ENCODE results near the gene MAPK1.
"Not testable (repeated sequence)": the region's sequence is repeated elsewhere in the genome, so short reads cannot be mapped to it uniquely, and the experiment has no call there.

Gene MAPK1

DNA sequence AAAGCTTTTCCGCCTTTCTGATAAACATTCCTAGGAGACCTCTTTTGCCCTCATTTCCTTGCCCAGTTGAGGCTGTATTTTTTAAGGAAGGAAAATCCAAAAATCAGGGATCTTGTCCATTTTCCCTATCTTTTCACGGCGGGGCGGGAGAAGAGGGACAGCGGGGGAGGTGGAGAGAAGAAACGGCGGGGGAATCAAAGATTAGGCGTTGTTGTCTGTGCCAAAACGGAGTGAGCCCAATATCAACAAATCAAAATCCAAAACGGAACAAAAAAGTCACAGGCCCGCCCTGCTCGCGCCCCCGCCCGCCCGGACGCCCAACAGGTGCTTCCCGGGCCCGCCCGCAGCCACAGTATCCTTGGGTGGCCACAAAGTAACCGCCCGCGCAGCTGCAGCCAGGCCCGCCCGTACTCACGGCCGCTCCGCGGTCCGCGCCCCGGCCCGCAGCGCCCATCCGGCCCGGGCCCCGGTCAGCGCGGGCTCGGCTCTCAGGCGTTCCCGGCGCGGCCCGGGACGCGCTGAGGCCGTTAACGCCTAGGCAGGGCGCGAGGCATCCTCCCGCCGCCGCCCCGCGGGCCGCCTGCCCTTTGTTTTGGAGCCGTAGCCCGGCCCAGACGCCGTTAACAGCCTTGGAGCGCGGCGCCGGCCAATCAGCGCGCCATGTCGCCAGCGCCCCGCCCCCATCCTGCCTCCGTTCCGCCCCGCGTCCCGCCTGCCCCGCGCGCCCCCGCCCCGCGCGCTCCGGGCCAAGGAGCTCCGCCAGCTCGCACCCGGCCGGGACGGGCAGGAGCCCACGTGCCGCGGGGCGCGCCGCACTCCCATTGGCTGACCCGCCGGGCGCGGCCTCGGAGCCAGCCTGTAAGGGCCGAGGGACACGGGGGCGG is 132.0 kb downstream of the MAPK1 start, which contains the start of gene YPEL1:
TSS of gene YPEL1 (minus strand) at position 595 of the 884 bp plus-strand sequence. CDS start 25,050 bp downstream, outside the sequence.
- TF ChIP-seq ZNF70 (CRISPR knock-in tag; IDR thresholded peaks at IDR 0.05) (no peak), SNAI2 (CRISPR knock-in tag; IDR thresholded peaks at IDR 0.05) (peak; percentile 76; the same call in 1 of the 2 replicates), PPARA (CRISPR knock-in tag; IDR thresholded peaks at IDR 0.05; ENCODE audit: borderline replicate concordance) (0 out of 2 replicates have a peak, but pooled peaks have one; percentile 52)
- peak; percentile 94 for ATAC-seq

DNA sequence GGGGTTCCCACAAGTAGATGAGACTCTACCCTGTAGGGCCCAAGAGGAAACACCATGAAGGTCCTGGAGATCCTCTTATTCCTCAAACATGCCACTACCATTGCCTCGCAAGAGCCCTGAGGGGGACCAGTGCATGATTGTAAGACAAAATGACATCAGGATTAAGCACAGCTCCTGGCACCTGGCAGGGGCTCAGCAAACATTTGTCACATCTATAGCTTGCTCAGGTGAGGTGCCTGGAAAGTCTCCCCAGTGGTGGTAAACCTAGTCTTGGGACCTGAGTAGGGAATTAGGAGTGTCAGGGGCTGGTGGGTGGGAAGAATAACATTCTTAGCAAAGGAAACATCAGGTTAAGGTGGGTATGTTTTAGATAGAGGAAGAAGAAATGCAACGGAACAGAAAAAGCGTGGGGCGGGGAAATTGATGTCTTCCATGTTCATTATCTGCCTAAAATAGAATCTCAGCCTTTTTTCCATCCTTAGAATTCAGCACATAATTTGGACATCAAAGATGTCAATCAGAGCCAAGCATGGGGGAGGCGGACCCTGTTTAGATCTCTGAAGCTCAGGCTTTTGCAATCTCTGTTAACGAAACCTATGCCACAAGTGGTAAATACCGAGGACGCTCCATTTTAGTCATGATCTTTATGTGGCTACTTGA is 132.8 kb downstream of the MAPK1 start:
- no peak for ATAC-seq

DNA sequence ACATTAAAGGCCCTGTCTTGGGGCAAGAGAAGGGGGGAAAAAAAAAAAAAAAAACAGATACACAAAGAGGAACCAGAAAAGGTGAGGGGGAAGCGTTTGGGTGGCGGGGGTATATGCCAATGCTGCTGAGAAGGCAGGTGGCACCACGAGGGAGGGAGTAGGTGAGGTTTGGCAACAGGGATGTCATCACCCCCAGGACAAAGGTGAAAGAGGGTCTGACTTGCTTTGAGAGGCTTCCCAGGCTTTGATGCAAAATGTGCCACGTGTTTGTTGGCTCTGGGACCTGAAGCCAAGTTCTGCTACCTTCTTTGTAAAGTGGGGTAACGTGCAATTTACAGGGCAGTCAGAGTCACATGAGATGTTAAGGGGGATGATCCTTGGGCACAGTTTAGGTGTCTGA is 135.9 kb downstream of the MAPK1 start:
- TF ChIP-seq PPARA (CRISPR knock-in tag; IDR thresholded peaks at IDR 0.05; ENCODE audit: borderline replicate concordance) (no peak), GLIS3 (CRISPR knock-in tag; IDR thresholded peaks at IDR 0.05) (no peak), SNAI2 (CRISPR knock-in tag; IDR thresholded peaks at IDR 0.05) (no peak), BACH2 (CRISPR knock-in tag; IDR thresholded peaks at IDR 0.05; ENCODE audit: borderline replicate concordance) (no peak), TCF4 (CRISPR knock-in tag; IDR thresholded peaks at IDR 0.05; ENCODE audit: borderline replicate concordance) (no peak), ZC3H10 (CRISPR knock-in tag; IDR thresholded peaks at IDR 0.05) (no peak), CSDC2 (CRISPR knock-in tag; IDR thresholded peaks at IDR 0.05) (no peak), ISL1 (CRISPR knock-in tag; IDR thresholded peaks at IDR 0.05) (no peak), RARB (CRISPR knock-in tag; IDR thresholded peaks at IDR 0.05) (no peak)
- TF ChIP-seq, protein P1, sequence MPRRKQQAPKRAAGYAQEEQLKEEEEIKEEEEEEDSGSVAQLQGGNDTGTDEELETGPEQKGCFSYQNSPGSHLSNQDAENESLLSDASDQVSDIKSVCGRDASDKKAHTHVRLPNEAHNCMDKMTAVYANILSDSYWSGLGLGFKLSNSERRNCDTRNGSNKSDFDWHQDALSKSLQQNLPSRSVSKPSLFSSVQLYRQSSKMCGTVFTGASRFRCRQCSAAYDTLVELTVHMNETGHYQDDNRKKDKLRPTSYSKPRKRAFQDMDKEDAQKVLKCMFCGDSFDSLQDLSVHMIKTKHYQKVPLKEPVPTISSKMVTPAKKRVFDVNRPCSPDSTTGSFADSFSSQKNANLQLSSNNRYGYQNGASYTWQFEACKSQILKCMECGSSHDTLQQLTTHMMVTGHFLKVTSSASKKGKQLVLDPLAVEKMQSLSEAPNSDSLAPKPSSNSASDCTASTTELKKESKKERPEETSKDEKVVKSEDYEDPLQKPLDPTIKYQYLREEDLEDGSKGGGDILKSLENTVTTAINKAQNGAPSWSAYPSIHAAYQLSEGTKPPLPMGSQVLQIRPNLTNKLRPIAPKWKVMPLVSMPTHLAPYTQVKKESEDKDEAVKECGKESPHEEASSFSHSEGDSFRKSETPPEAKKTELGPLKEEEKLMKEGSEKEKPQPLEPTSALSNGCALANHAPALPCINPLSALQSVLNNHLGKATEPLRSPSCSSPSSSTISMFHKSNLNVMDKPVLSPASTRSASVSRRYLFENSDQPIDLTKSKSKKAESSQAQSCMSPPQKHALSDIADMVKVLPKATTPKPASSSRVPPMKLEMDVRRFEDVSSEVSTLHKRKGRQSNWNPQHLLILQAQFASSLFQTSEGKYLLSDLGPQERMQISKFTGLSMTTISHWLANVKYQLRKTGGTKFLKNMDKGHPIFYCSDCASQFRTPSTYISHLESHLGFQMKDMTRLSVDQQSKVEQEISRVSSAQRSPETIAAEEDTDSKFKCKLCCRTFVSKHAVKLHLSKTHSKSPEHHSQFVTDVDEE (CRISPR knock-in tag; IDR thresholded peaks at IDR 0.05) = no peak
- ATAC-seq = no peak

More for the DNA sequence above, 132.8 kb downstream of the MAPK1 start:
- no peak for TF ChIP-seq TOX (CRISPR knock-in tag; IDR thresholded peaks at IDR 0.05; ENCODE audit: borderline replicate concordance)
- TF ChIP-seq, protein P2, sequence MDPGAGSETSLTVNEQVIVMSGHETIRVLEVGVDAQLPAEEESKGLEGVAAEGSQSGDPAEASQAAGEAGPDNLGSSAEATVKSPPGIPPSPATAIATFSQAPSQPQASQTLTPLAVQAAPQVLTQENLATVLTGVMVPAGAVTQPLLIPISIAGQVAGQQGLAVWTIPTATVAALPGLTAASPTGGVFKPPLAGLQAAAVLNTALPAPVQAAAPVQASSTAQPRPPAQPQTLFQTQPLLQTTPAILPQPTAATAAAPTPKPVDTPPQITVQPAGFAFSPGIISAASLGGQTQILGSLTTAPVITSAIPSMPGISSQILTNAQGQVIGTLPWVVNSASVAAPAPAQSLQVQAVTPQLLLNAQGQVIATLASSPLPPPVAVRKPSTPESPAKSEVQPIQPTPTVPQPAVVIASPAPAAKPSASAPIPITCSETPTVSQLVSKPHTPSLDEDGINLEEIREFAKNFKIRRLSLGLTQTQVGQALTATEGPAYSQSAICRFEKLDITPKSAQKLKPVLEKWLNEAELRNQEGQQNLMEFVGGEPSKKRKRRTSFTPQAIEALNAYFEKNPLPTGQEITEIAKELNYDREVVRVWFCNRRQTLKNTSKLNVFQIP (CRISPR knock-in tag; IDR thresholded peaks at IDR 0.05; ENCODE audit: borderline replicate concordance, low read depth) = no peak
- no peak for TF ChIP-seq ARNTL (CRISPR knock-in tag; IDR thresholded peaks at IDR 0.05; ENCODE audit: borderline replicate concordance, low read depth)
- TF ChIP-seq ESRRG (CRISPR knock-in tag; IDR thresholded peaks at IDR 0.05) = no peak
- no peak for TF ChIP-seq SNAI2 (CRISPR knock-in tag; IDR thresholded peaks at IDR 0.05)
- no peak for TF ChIP-seq ZFP3 (CRISPR knock-in tag; IDR thresholded peaks at IDR 0.05)
- TF ChIP-seq, protein P3, sequence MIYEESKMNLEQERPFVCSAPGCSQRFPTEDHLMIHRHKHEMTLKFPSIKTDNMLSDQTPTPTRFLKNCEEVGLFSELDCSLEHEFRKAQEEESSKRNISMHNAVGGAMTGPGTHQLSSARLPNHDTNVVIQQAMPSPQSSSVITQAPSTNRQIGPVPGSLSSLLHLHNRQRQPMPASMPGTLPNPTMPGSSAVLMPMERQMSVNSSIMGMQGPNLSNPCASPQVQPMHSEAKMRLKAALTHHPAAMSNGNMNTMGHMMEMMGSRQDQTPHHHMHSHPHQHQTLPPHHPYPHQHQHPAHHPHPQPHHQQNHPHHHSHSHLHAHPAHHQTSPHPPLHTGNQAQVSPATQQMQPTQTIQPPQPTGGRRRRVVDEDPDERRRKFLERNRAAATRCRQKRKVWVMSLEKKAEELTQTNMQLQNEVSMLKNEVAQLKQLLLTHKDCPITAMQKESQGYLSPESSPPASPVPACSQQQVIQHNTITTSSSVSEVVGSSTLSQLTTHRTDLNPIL (CRISPR knock-in tag; IDR thresholded peaks at IDR 0.05; ENCODE audit: low read depth) = no peak

DNA sequence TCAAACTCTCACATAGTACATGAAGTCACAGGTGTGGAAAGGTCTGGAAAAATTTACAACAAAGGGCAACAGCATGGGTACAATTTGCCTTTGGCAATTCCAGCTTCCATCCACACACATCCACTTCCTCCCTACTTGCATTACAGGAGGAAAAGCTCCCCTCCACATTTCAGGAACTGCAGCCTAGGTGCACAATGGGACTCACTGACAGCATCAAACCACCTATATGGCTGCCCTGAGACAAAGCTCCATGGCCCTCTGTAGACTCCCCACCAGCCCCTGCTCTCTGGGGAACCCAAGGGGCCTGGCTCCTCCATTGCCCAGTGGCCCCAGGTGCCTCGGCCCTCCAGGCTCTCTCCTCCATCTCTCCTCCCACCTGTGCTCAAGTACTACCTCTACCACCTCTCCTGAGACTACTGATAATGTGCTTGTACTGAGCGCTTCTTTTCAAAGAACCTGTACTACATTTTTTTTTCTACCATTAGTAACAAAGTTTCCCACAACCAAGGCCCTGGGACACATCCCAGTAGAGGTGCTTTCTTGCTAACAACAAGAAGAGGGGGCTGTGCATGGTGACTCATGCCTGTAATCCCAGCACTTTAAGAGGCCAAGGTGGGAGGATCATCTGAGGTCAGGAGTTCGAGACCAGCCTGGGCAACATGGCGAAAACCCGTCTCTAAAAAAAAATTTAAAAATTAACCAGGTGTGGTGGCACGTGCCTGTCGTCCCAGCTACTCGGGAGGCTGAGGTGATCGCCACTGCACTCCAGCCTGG is 136.7 kb downstream of the MAPK1 start:
- ATAC-seq = no peak
- TF ChIP-seq ARNTL (CRISPR knock-in tag; IDR thresholded peaks at IDR 0.05; ENCODE audit: borderline replicate concordance, low read depth) (no peak), ZFP30 (CRISPR knock-in tag; IDR thresholded peaks at IDR 0.05) (no peak), CSDC2 (CRISPR knock-in tag; IDR thresholded peaks at IDR 0.05) (no peak), PPARA (CRISPR knock-in tag; IDR thresholded peaks at IDR 0.05; ENCODE audit: borderline replicate concordance) (no peak), SNAI2 (CRISPR knock-in tag; IDR thresholded peaks at IDR 0.05) (no peak)
- TF ChIP-seq, protein P3 (CRISPR knock-in tag; IDR thresholded peaks at IDR 0.05; ENCODE audit: low read depth) = no peak
- TF ChIP-seq, protein P4, sequence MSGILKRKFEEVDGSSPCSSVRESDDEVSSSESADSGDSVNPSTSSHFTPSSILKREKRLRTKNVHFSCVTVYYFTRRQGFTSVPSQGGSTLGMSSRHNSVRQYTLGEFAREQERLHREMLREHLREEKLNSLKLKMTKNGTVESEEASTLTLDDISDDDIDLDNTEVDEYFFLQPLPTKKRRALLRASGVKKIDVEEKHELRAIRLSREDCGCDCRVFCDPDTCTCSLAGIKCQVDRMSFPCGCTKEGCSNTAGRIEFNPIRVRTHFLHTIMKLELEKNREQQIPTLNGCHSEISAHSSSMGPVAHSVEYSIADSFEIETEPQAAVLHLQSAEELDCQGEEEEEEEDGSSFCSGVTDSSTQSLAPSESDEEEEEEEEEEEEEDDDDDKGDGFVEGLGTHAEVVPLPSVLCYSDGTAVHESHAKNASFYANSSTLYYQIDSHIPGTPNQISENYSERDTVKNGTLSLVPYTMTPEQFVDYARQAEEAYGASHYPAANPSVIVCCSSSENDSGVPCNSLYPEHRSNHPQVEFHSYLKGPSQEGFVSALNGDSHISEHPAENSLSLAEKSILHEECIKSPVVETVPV (CRISPR knock-in tag; IDR thresholded peaks at IDR 0.05) = no peak
- TF ChIP-seq, protein P1 (CRISPR knock-in tag; IDR thresholded peaks at IDR 0.05) = no peak

DNA sequence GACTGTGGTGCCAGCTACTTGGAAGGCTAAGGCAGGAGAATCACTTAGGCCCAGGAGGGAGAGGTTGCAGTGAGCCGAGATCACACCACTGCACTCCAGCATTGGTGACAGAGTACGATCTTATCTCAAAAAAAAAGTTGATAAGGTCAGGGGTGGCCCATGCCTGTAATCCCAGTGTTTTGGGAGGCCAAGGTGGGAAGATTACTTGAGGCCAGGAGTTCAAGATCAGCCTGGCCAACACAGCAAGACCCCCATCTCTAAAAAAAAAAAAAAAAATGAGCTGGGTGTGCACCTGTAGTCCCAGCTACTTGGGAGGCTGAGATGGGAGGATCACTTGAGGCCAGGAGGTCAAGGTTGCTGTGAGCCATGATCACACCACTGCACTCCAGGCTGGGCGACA is 138.3 kb downstream of the MAPK1 start:
- ATAC-seq = not testable (repeated sequence)

All from SK-N-SH treated with all-trans-retinoic acid at 6 μM for 48 hours (cell line).